HT1080 (cell line): Measurements from ENCODE around the gene ATP8B2. TPM values are rescaled to one million over a fixed set of nuclear protein-coding genes. Genes with fewer than 3 reads are reported as not detected.
"Not testable (repeated sequence)": the region's sequence is repeated elsewhere in the genome, so short reads cannot be mapped to it uniquely, and the experiment has no call there.

Source experiments
- DNase-seq: peaks from one replicate; pipeline ENCODE4 v3.0.0-alpha.2; 2015; ENCODE audit warnings: low read depth
- total RNA-seq: library from RNA; depleted of rRNA; stranded (reverse); fragments of >200 nt; shearing (Covaris generic); gene quantifications from 2 replicates; pipeline ENCODE4 v1.2.3, GENCODE V29; 2014

Gene ATP8B2
- total RNA-seq, 1 experiment from 2014 or later: 169 TPM

GRCh38 chr1:154321609-154321934 lies 3.8 kb upstream of the ATP8B2 start:
- not testable (repeated sequence) for DNase-seq

GRCh38 chr1:154323493-154323892 lies 1.8 kb upstream of the ATP8B2 start:
- no peak for DNase-seq

GRCh38 chr1:154324241-154324640 lies 1.1 kb upstream of the ATP8B2 start:
- no peak for DNase-seq

GRCh38 chr1:154325583-154326545 lies 539 bp downstream of the ATP8B2 start:
- peak; percentile 78 for DNase-seq

GRCh38 chr1:154326546-154327465 lies 1.5 kb downstream of the ATP8B2 start:
- DNase-seq: peak; percentile 69

GRCh38 chr1:154327466-154328317 lies 2.4 kb downstream of the ATP8B2 start:
- DNase-seq: no peak

GRCh38 chr1:154328318-154329151 lies 3.2 kb downstream of the ATP8B2 start:
- no peak for DNase-seq

GRCh38 chr1:154329152-154329521 lies 3.8 kb downstream of the ATP8B2 start:
- no peak for DNase-seq

- no peak for DNase-seq
Measured at GRCh38 chr1:154329551-154330131, 4.3 kb downstream of the ATP8B2 start.

GRCh38 chr1:154330669-154331068 lies 5.3 kb downstream of the ATP8B2 start:
- DNase-seq: no peak

GRCh38 chr1:154334079-154335024 lies 9.0 kb downstream of the ATP8B2 start:
- no peak for DNase-seq

GRCh38 chr1:154335025-154335714 lies 9.8 kb downstream of the ATP8B2 start:
- DNase-seq: peak; percentile 74

GRCh38 chr1:154337253-154337894 lies 12.0 kb downstream of the ATP8B2 start:
- DNase-seq: no peak

GRCh38 chr1:154338875-154339274 lies 13.6 kb downstream of the ATP8B2 start:
- DNase-seq: no peak

GRCh38 chr1:154341366-154341765 lies 16.0 kb downstream of the ATP8B2 start:
- DNase-seq: not testable (repeated sequence)

- no peak for DNase-seq
Measured at GRCh38 chr1:154342132-154342531, 16.8 kb downstream of the ATP8B2 start.

- no peak for DNase-seq
Measured at GRCh38 chr1:154342836-154343472, 17.6 kb downstream of the ATP8B2 start.
